ENCODE data around the gene HOXB2. TPM values are rescaled to one million over a fixed set of nuclear protein-coding genes. Genes with fewer than 3 reads are reported as not detected.

HOXB2 gene
- polyA plus RNA-seq, 3 donors: 1.6 to 3.8 (median 3.3) TPM

- no peaks in the 10 kb centered on the region for H3K79me2 ChIP-seq (ENCODE audit: insufficient read depth, low read length)
- Mint-ChIP-seq H3K4me3 (no peak overlapping the region), H3K27me3 (ENCODE audit: low read depth in 3 of 3) (peaks cover 55 to 57% (median 56%) of the 10 kb centered on the region in 3 donors), H3K4me1 (peaks cover 28% of the 10 kb centered on the region), H3K27ac (no peak overlapping the region), H3K36me3 (peaks cover 2 to 10% of the 10 kb centered on the region in 2 donors), H3K9me3 (peaks cover 0 to 11% (median 0%) of the 10 kb centered on the region in 7 donors)
- WGBS (ENCODE audit: insufficient coverage): 95% methylated on average over 40 of the region's 47 CpGs
- no peaks in the 10 kb centered on the region for H3K36me3 ChIP-seq (replicated peaks in 1 of 2; ENCODE audit: control insufficient read depth in 1 of 2, insufficient read depth in 2 of 2, low read length in 2 of 2)
- intact Hi-C loops (cut with micrococcal nuclease): no loop called here
- no peak overlapping the region for H3K27ac ChIP-seq (ENCODE audit: low read depth in 1 of 2, low read length in 2 of 2)
- no peaks in the 10 kb centered on the region for H3K9me3 ChIP-seq (replicated peaks in 1 of 2; ENCODE audit: control insufficient read depth in 1 of 2, insufficient read depth in 1 of 2, low read length in 2 of 2)
- H3K4me3 ChIP-seq (replicated peaks in 1 of 3; ENCODE audit: low read depth in 2 of 3, low read length in 3 of 3): no peak overlapping the region
- H4K20me1 ChIP-seq (ENCODE audit: insufficient read depth, low read length): no peaks in the 10 kb centered on the region
- DNase-seq: no peak
- no peak overlapping the region for H3K9ac ChIP-seq (ENCODE audit: insufficient read depth, low read length, poor library complexity, severe bottlenecking)
- TF ChIP-seq, protein P1, sequence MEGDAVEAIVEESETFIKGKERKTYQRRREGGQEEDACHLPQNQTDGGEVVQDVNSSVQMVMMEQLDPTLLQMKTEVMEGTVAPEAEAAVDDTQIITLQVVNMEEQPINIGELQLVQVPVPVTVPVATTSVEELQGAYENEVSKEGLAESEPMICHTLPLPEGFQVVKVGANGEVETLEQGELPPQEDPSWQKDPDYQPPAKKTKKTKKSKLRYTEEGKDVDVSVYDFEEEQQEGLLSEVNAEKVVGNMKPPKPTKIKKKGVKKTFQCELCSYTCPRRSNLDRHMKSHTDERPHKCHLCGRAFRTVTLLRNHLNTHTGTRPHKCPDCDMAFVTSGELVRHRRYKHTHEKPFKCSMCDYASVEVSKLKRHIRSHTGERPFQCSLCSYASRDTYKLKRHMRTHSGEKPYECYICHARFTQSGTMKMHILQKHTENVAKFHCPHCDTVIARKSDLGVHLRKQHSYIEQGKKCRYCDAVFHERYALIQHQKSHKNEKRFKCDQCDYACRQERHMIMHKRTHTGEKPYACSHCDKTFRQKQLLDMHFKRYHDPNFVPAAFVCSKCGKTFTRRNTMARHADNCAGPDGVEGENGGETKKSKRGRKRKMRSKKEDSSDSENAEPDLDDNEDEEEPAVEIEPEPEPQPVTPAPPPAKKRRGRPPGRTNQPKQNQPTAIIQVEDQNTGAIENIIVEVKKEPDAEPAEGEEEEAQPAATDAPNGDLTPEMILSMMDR (IDR thresholded peaks at IDR 0.05): no peak
- peaks cover 13 to 23% of the 10 kb centered on the region in 2 donors for H3K4me1 ChIP-seq (ENCODE audit: control insufficient read depth in 1 of 2, insufficient read depth in 2 of 2, low read length in 2 of 2)
- H2AFZ ChIP-seq (ENCODE audit: insufficient read depth, low read depth, low read length, poor library complexity, severe bottlenecking): no peak overlapping the region
- H3K4me2 ChIP-seq (replicated peaks; ENCODE audit: extremely low read depth, low read length, poor library complexity, severe bottlenecking): no peak overlapping the region
- peaks cover 21 to 48% of the 10 kb centered on the region in 2 donors for H3K27me3 ChIP-seq (ENCODE audit: control insufficient read depth in 2 of 2, insufficient read depth in 2 of 2, low read length in 2 of 2)
Measured at GRCh38 chr17:48551596-48552465, 6.9 kb upstream of the HOXB2 start.

- H3K4me1 Mint-ChIP-seq: peaks cover 33% of the 10 kb centered on the region
- no peak overlapping the region for H3K27ac Mint-ChIP-seq
- no peak overlapping the region for H3K4me3 ChIP-seq (replicated peaks in 1 of 3; ENCODE audit: low read depth in 2 of 3, low read length in 3 of 3)
- no CpG with 5 or more reads among the region's 19 CpGs for whole genome bisulfite sequencing (ENCODE audit: insufficient coverage)
- H3K9ac ChIP-seq (ENCODE audit: insufficient read depth, low read length, poor library complexity, severe bottlenecking): no peak overlapping the region
- no peak for DNase-seq
- H3K36me3 ChIP-seq (replicated peaks in 1 of 2; ENCODE audit: control insufficient read depth in 1 of 2, insufficient read depth in 2 of 2, low read length in 2 of 2): no peaks in the 10 kb centered on the region
- no peak overlapping the region for H3K4me2 ChIP-seq (replicated peaks; ENCODE audit: extremely low read depth, low read length, poor library complexity, severe bottlenecking)
- no peaks in the 10 kb centered on the region for H3K9me3 ChIP-seq (replicated peaks in 1 of 2; ENCODE audit: control insufficient read depth in 1 of 2, insufficient read depth in 1 of 2, low read length in 2 of 2)
- peaks cover 2 to 3% of the 10 kb centered on the region in 2 donors for H3K36me3 Mint-ChIP-seq
- TF ChIP-seq, protein P1 (IDR thresholded peaks at IDR 0.05): no peak
- H3K79me2 ChIP-seq (ENCODE audit: insufficient read depth, low read length): no peaks in the 10 kb centered on the region
- intact Hi-C loops (cut with micrococcal nuclease): no loop called here
- H3K27me3 Mint-ChIP-seq (ENCODE audit: low read depth in 3 of 3): peaks cover 55 to 57% (median 56%) of the 10 kb centered on the region in 3 donors
- no peaks in the 10 kb centered on the region for H4K20me1 ChIP-seq (ENCODE audit: insufficient read depth, low read length)
- H3K27me3 ChIP-seq (ENCODE audit: control insufficient read depth in 2 of 2, insufficient read depth in 2 of 2, low read length in 2 of 2): peaks cover 16 to 48% of the 10 kb centered on the region in 2 donors
- no peak overlapping the region for H3K27ac ChIP-seq (ENCODE audit: low read depth in 1 of 2, low read length in 2 of 2)
- H3K4me1 ChIP-seq (ENCODE audit: control insufficient read depth in 1 of 2, insufficient read depth in 2 of 2, low read length in 2 of 2): peaks cover 13 to 23% of the 10 kb centered on the region in 2 donors
- no peak overlapping the region for H3K4me3 Mint-ChIP-seq
- no peak overlapping the region for H2AFZ ChIP-seq (ENCODE audit: insufficient read depth, low read depth, low read length, poor library complexity, severe bottlenecking)
- H3K9me3 Mint-ChIP-seq: peaks cover 0 to 9% (median 0%) of the 10 kb centered on the region in 7 donors
Measured at GRCh38 chr17:48551214-48551555, 6.3 kb upstream of the HOXB2 start.

Data from CD14-positive monocyte (primary cell).